Thyroid gland (tissue), 4 donors: ENCODE measurements around the gene MYO1G. TPM values are rescaled to one million over a fixed set of nuclear protein-coding genes. Genes with fewer than 3 reads are reported as not detected.

ENCODE experiments used
- DNase-seq, 2 donors: peaks; one replicate each; pipeline ENCODE4 v3.0.0-alpha.2; 2019
- H3K27ac ChIP-seq, 3 donors: fragments of 200-600 bp; sonication (generic); 1 replicate in 2 of 3; 2 replicates in 1 of 3; pipeline ENCODE4 v1.5.1; 2016 to 2019; ENCODE audit warnings: mild to moderate bottlenecking in 1 of 3, moderate library complexity in 1 of 3
- H3K27me3 ChIP-seq: fragments of 200-600 bp; sonication (generic); one replicate; pipeline ENCODE4 v1.5.1; 2019
- H3K36me3 ChIP-seq, 2 donors: fragments of 200-600 bp; sonication (generic); one replicate each; pipeline ENCODE4 v1.5.1; 2016 to 2019
- H3K4me1 ChIP-seq, 2 donors: fragments of 200-600 bp; sonication (generic); one replicate each; pipeline ENCODE4 v1.5.1; 2017 to 2019
- H3K4me3 ChIP-seq, 3 donors: fragments of 200-600 bp; sonication (generic); replicated peaks in 1 of 3; 1 replicate in 2 of 3; 2 replicates in 1 of 3; pipeline ENCODE4 v1.5.1; 2016; ENCODE audit warnings: mild to moderate bottlenecking in 1 of 3
- H3K9me3 ChIP-seq: fragments of 200-600 bp; sonication (generic); one replicate; pipeline ENCODE4 v1.5.1; 2017
- CTCF ChIP-seq, 6 experiments: fragments of 200-600 bp in 3 of 6; fragments of 450-650 bp in 3 of 6; sonication (generic) in 3 of 6; IDR thresholded peaks; one replicate each; pipeline ENCODE4 v1.5.1; 2016 to 2019; ENCODE audit warnings: antibody characterized with exemption in 6 of 6, mild to moderate bottlenecking in 2 of 6, inconsistent platforms in 1 of 6, moderate library complexity in 1 of 6
- POLR2A ChIP-seq, 2 donors: fragments of 450-650 bp; IDR thresholded peaks; one replicate each; pipeline ENCODE4 v1.6.1; 2017; ENCODE audit warnings: antibody characterized with exemption in 2 of 2, mild to moderate bottlenecking in 2 of 2, moderate library complexity in 1 of 2
- WGBS, 2 donors: methylation state at CpG; one replicate each; pipeline ENCODE4 v1.1.5; 2017; 5-methylcytosine and 5-hydroxymethylcytosine counted together
- intact Hi-C: fragments of 100-400 bp; cut with DNase I; formaldehyde crosslinking; loops from one replicate; pipeline ENCODE4 v1.15.1; 2023
- total RNA-seq, 4 donors: library from RNA; depleted of rRNA; stranded (reverse); fragments of >200 nt; gene quantifications; one replicate each; pipeline ENCODE4 v1.2.3, GENCODE V29; 2016

Gene MYO1G
- total RNA-seq, 4 donors from 2014 or later, result 0.78 to 3.8 (median 2.0) TPM

DNA sequence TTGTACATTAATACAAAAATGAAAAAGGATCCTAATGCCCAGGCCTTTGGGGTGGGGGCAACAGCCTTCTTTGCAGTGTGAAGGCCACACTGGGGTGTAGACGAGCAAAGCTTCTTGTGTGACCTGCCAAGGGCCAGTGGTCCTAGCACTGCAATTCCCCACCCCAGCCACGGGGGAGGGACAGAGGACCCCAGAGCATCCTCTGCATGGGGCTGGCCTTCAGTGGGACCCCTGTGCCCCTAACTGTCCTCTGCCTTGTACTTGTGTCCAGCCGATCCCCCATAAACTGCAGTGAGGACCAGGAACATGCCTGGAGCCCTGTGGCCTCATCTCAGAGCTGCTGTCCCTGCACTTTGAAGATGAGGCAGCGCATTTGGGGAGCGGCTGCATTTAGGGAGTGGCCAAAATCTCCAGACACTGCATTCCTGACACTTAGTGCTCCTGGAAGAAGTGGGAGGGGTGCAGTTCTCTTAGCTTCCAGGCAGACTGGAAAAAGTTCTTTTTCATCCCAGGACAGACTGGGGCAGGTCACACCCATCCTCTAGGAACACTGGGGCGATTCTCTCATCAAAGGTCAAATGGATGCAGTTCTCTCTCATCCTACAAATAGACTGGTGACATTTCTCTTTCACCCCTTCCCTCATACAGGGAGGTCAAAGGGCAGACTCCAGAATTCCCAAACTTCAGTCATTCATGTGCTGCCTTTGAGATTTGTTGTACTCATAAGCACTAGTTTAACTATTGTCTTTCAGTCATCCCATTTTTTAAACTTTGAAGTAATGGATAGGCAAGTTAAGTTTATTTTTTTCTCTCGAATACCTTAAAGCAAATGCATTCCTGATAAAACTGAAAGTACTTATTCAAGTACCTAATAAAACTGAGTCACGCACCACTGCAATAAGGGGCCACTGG is 922 bp upstream of the MYO1G start:
- H3K4me3 ChIP-seq, result no peak overlapping the region
- no peaks in the 10 kb centered on the region for H3K9me3 ChIP-seq
- peak overlapping the region; percentile 14 to 81 (median 72) for H3K27ac ChIP-seq
- DNase-seq, result peak in 1 of 2 donors; percentile 40
- WGBS, 2 donors, result 49 to 52% methylated on average over 7 to 8 of the region's 8 CpGs
- intact Hi-C loops, result no loop called here
- TF ChIP-seq POLR2A (IDR thresholded peaks at IDR 0.05), result no peak
- TF ChIP-seq CTCF (IDR thresholded peaks at IDR 0.05), result no peak
- no peaks in the 10 kb centered on the region for H3K27me3 ChIP-seq
- peaks cover 38 to 80% of the 10 kb centered on the region in 2 donors for H3K4me1 ChIP-seq
- peaks cover 9 to 11% of the 10 kb centered on the region in 2 donors for H3K36me3 ChIP-seq

GRCh38 chr7:44977959-44978335 is 868 bp downstream of the MYO1G start:
- no peak overlapping the region for H3K4me3 ChIP-seq
- no peaks in the 10 kb centered on the region for H3K27me3 ChIP-seq
- H3K9me3 ChIP-seq, result no peaks in the 10 kb centered on the region
- TF ChIP-seq CTCF (IDR thresholded peaks at IDR 0.05) (no peak), POLR2A (IDR thresholded peaks at IDR 0.05) (no peak)
- intact Hi-C loops, result no loop called here
- H3K27ac ChIP-seq, result peak overlapping the region in 1 of 3 donors; percentile 81
- peak; percentile 55 to 60 for DNase-seq
- H3K36me3 ChIP-seq, result peaks cover 3 to 5% of the 10 kb centered on the region in 2 donors
- H3K4me1 ChIP-seq, result peaks cover 38 to 87% of the 10 kb centered on the region in 2 donors
- WGBS, 2 donors, result 39 to 52% methylated on average over 3 to 6 of the region's 6 CpGs

GRCh38 chr7:44977304-44977958 is 1.4 kb downstream of the MYO1G start:
- intact Hi-C loops, result no loop called here
- no peak overlapping the region for H3K4me3 ChIP-seq
- H3K36me3 ChIP-seq, result peaks cover under 1% of the 10 kb centered on the region in 2 donors
- no peaks in the 10 kb centered on the region for H3K9me3 ChIP-seq
- peak overlapping the region in 1 of 3 donors; percentile 81 for H3K27ac ChIP-seq
- H3K27me3 ChIP-seq, result no peaks in the 10 kb centered on the region
- WGBS, 2 donors, result 80 to 82% methylated on average over 6 to 8 of the region's 8 CpGs
- H3K4me1 ChIP-seq, result peaks cover 38 to 87% of the 10 kb centered on the region in 2 donors
- DNase-seq, result no peak
- TF ChIP-seq POLR2A (IDR thresholded peaks at IDR 0.05) (no peak), CTCF (IDR thresholded peaks at IDR 0.05) (no peak)

GRCh38 chr7:44976746-44977196 is 2.0 kb downstream of the MYO1G start:
- intact Hi-C loops, result no loop called here
- H3K4me3 ChIP-seq, result no peak overlapping the region
- peaks cover 38 to 86% of the 10 kb centered on the region in 2 donors for H3K4me1 ChIP-seq
- no peak for DNase-seq
- TF ChIP-seq POLR2A (IDR thresholded peaks at IDR 0.05) (no peak), CTCF (IDR thresholded peaks at IDR 0.05) (no peak)
- no peaks in the 10 kb centered on the region for H3K27me3 ChIP-seq
- peak overlapping the region in 2 of 3 donors; percentile 37 to 47 for H3K27ac ChIP-seq
- H3K9me3 ChIP-seq, result no peaks in the 10 kb centered on the region
- 96 to 100% methylated on average over 5 to 17 of the region's 17 CpGs for WGBS, 2 donors
- no peaks in the 10 kb centered on the region for H3K36me3 ChIP-seq
